ENCODE results near the gene TIAM2. TPM values are rescaled to one million over a fixed set of nuclear protein-coding genes. Genes with fewer than 3 reads are reported as not detected.

TIAM2 gene
- total and polyA plus RNA-seq, 2 experiments from 2014 or later: 14.2 to 24.4 TPM

- H3K27me3 ChIP-seq (ENCODE audit: insufficient read depth): no peaks in the 10 kb centered on the region
- no peaks in the 10 kb centered on the region; the same call in 1 of the 2 replicates for H3K79me2 ChIP-seq (replicated peaks; ENCODE audit: insufficient read depth)
- no peak overlapping the region for H3K4me3 ChIP-seq
- Mint-ChIP-seq H3K9me3 (no peaks in the 10 kb centered on the region), H3K4me1 (peaks cover 35% of the 10 kb centered on the region), H3K27me3 (ENCODE audit: insufficient read depth, low read depth, poor library complexity) (peaks cover 9% of the 10 kb centered on the region), H3K36me3 (ENCODE audit: low read depth) (peaks cover 76% of the 10 kb centered on the region; the same call in 2 of the 3 replicates), H3K27ac (no peak overlapping the region), H3K4me3 (no peak overlapping the region)
- TF ChIP-seq ZNF114 (CRISPR knock-in tag; IDR thresholded peaks at IDR 0.05) (no peak), EZH2 (IDR thresholded peaks at IDR 0.05; ENCODE audit: low read depth, unreplicated experiment) (no peak), ZNF331 (CRISPR knock-in tag; IDR thresholded peaks at IDR 0.05; ENCODE audit: low read depth) (no peak), CTCF (conservative IDR thresholded peaks at IDR 0.05; ENCODE audit: low read depth in 2 of 2) (no peak), NANOG (IDR thresholded peaks at IDR 0.05; ENCODE audit: borderline replicate concordance) (no peak), REST (IDR thresholded peaks at IDR 0.05; ENCODE audit: unreplicated experiment) (no peak), EZH2phosphoT487 (IDR thresholded peaks at IDR 0.05; ENCODE audit: unreplicated experiment) (no peak), STAT1 (IDR thresholded peaks at IDR 0.05; ENCODE audit: unreplicated experiment) (no peak), CREB1 (CRISPR knock-in tag; IDR thresholded peaks at IDR 0.05; ENCODE audit: low read depth) (no peak), POLR2AphosphoS5 (IDR thresholded peaks at IDR 0.05; ENCODE audit: low read depth) (no peak), JUNB (IDR thresholded peaks at IDR 0.05; ENCODE audit: unreplicated experiment) (no peak)
- TF ChIP-seq, protein P1, sequence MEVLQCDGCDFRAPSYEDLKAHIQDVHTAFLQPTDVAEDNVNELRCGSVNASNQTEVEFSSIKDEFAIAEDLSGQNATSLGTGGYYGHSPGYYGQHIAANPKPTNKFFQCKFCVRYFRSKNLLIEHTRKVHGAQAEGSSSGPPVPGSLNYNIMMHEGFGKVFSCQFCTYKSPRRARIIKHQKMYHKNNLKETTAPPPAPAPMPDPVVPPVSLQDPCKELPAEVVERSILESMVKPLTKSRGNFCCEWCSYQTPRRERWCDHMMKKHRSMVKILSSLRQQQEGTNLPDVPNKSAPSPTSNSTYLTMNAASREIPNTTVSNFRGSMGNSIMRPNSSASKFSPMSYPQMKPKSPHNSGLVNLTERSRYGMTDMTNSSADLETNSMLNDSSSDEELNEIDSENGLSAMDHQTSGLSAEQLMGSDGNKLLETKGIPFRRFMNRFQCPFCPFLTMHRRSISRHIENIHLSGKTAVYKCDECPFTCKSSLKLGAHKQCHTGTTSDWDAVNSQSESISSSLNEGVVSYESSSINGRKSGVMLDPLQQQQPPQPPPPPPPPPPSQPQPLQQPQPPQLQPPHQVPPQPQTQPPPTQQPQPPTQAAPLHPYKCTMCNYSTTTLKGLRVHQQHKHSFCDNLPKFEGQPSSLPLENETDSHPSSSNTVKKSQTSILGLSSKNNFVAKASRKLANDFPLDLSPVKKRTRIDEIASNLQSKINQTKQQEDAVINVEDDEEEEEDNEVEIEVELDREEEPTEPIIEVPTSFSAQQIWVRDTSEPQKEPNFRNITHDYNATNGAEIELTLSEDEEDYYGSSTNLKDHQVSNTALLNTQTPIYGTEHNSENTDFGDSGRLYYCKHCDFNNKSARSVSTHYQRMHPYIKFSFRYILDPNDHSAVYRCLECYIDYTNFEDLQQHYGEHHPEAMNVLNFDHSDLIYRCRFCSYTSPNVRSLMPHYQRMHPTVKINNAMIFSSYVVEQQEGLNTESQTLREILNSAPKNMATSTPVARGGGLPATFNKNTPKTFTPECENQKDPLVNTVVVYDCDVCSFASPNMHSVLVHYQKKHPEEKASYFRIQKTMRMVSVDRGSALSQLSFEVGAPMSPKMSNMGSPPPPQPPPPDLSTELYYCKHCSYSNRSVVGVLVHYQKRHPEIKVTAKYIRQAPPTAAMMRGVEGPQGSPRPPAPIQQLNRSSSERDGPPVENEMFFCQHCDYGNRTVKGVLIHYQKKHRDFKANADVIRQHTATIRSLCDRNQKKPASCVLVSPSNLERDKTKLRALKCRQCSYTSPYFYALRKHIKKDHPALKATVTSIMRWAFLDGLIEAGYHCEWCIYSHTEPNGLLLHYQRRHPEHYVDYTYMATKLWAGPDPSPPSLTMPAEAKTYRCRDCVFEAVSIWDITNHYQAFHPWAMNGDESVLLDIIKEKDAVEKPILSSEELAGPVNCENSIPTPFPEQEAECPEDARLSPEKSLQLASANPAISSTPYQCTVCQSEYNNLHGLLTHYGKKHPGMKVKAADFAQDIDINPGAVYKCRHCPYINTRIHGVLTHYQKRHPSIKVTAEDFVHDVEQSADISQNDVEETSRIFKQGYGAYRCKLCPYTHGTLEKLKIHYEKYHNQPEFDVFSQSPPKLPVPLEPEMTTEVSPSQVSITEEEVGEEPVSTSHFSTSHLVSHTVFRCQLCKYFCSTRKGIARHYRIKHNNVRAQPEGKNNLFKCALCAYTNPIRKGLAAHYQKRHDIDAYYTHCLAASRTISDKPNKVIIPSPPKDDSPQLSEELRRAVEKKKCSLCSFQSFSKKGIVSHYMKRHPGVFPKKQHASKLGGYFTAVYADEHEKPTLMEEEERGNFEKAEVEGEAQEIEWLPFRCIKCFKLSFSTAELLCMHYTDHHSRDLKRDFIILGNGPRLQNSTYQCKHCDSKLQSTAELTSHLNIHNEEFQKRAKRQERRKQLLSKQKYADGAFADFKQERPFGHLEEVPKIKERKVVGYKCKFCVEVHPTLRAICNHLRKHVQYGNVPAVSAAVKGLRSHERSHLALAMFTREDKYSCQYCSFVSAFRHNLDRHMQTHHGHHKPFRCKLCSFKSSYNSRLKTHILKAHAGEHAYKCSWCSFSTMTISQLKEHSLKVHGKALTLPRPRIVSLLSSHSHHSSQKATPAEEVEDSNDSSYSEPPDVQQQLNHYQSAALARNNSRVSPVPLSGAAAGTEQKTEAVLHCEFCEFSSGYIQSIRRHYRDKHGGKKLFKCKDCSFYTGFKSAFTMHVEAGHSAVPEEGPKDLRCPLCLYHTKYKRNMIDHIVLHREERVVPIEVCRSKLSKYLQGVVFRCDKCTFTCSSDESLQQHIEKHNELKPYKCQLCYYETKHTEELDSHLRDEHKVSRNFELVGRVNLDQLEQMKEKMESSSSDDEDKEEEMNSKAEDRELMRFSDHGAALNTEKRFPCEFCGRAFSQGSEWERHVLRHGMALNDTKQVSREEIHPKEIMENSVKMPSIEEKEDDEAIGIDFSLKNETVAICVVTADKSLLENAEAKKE (CRISPR knock-in tag; IDR thresholded peaks at IDR 0.05): no peak
- TF ChIP-seq, protein P2, sequence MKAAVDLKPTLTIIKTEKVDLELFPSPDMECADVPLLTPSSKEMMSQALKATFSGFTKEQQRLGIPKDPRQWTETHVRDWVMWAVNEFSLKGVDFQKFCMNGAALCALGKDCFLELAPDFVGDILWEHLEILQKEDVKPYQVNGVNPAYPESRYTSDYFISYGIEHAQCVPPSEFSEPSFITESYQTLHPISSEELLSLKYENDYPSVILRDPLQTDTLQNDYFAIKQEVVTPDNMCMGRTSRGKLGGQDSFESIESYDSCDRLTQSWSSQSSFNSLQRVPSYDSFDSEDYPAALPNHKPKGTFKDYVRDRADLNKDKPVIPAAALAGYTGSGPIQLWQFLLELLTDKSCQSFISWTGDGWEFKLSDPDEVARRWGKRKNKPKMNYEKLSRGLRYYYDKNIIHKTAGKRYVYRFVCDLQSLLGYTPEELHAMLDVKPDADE (IDR thresholded peaks at IDR 0.05): no peak
- peaks cover 23% of the 10 kb centered on the region for H3K4me1 ChIP-seq (ENCODE audit: insufficient read depth)
- no peak overlapping the region for H2AFZ ChIP-seq
- H3K27ac ChIP-seq (ENCODE audit: low read depth): no peak overlapping the region
- no peak for ATAC-seq
- H3K9me2 ChIP-seq (ENCODE audit: insufficient read depth): no peaks in the 10 kb centered on the region
- peaks cover 9% of the 10 kb centered on the region for H3K36me3 ChIP-seq (ENCODE audit: insufficient read depth)
- H3K4me2 ChIP-seq: no peak overlapping the region
- H3F3A ChIP-seq (replicated peaks; ENCODE audit: low read depth): peaks cover 8% of the 10 kb centered on the region
- H4K20me1 ChIP-seq (replicated peaks; ENCODE audit: insufficient read depth): no peaks in the 10 kb centered on the region
- no peak for DNase-seq (ENCODE audit: low spot score)
Measured at GRCh38 chr6:155250701-155251381, 255.7 kb downstream of the TIAM2 start.
